HG03432 (cell line): ENCODE data around the gene MMP25.
"Not testable (repeated sequence)": the region's sequence is repeated elsewhere in the genome, so short reads cannot be mapped to it uniquely, and the experiment has no call there.

Source experiments
- ATAC-seq: cut with Tn5 transposase; IDR thresholded peaks from one replicate; pipeline ENCODE4 v1.9.1; 2021; ENCODE audit warnings: mild to moderate bottlenecking, moderate library complexity; ENCODE audit not compliant: unreplicated experiment

Gene MMP25

DNA sequence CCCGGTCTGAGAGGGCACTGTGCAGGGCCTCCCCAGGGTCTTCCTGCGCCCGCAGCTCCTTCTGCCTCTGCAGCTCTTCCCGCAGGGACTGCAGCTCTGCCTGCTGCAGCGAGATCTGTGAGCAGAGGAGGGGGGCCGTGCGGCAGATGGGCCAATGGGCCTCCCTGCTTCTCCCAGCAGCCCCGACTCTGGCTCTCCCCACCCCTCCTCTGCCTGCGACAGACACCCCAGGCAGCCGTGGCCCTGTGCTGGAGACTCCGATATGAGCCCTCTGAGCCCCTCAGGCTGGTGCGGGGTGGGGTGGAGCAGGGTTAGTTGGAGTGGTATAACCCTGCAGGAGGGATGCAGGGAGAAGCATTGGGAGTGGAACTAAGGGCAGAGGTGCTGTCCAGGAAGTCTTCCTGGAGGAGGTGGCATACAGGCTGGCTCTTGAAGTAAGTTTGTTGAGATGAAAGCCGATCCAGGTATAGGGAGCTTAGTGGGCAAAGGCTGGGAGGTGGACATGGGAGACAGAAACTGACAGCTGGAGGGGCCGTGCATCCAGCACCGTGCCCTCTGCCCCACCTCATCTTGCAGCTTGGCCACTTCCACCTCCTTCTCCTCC is 17.5 kb upstream of the MMP25 start:
- no peak for ATAC-seq

DNA sequence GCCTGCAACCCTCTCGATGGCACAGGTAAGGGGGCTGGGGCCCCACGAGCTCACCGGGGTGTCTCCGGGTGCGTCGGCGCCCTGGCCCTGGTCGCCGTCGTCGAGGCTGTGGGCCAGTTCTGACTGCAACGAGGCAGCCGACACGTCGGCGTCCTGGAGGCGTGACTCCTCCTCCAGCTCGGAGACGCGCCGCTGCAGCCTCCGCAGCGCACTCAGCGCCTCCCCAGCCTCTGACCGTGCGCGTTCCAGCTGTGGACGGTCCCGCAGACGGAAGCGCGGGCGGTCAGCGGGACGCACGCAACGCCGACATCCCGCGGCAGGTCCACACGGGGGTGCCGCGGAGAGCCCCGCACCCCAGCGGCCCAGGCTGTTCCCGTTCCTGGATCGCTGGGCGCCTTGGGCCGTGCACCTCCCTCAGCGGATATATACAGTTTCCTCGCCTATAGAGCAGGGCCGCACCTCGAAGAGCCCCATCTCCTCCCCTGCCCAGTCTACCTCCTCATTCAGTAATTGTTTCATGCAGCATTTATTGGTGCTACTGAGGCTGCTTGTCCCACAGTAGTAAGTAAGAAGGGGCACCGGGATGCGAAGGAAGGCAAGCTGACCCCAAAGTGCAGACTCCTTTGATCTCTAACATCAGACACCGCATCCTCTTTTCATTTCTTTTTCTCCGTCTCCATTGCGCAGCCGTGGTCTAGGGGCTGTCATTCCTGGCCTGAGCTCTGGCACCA is 16.7 kb upstream of the MMP25 start:
- no peak for ATAC-seq

DNA sequence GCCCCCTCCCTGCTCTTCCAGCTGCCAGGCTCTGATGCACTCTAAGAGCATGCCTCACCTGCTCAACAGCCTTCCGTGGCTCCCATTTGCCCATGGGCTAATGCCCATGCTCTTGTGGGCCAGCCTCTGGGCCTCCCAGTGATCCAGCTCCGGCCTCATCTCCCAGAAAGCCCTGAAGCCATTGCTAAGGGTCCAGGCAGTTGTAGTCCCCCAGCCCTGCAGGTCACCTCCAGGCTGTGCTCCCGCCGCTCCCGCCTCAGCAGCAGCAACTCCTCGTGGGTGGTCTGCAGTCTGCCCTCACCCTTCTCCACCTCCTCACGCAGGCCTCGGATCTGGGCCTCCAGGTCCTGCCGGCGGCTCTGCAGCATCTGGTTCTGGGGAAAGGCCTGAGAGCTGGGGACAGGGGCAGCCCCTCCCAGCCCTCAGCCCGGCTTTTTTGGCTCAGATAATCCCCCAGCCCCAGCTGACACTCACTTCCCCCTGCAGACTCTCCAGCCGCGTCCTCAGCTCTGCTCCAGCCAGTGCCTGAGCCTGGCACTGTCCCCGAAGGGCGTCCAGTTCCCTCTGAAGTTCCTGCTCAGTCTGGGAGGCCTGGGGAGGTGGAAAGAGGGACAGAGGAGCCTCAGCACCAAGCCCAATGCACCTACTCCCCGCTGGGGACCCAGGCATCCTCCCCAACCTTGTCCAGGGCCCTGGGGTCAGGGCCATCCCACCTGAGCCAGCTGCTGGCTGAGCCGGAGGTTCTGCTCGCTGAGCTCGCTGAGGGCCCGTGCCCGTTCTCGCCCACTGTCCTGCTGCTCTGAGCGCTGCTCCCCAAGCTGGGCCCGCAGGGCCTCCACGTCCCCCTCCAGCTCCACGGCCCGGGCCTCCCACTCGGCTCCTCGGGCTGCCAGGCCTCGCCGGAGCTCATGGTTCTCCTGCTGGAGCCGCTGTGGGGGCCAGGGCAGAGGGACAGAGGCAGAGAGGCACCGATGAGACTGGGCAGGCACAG is 15.8 kb upstream of the MMP25 start:
- ATAC-seq: no peak

DNA sequence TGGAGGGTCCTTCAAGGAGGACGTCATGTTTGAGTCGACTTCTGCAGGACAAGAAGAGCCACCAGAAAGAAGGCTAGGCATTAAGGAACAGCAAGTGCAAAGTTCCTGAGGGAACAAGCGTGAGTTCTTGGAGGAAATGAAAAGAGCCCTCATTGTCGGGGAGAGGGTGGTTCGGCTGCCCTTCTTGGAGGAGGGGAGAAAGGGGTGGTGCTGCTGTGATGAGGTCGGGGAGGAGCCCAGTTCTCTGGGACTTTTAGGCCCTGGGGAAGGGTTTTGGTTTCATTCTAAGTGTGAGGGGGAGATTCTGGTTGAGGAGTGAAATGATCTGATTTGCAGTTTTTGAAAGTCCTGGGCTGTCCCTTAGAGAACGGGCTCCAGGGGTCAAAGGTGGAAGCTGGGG is 13.7 kb upstream of the MMP25 start:
- no peak for ATAC-seq

DNA sequence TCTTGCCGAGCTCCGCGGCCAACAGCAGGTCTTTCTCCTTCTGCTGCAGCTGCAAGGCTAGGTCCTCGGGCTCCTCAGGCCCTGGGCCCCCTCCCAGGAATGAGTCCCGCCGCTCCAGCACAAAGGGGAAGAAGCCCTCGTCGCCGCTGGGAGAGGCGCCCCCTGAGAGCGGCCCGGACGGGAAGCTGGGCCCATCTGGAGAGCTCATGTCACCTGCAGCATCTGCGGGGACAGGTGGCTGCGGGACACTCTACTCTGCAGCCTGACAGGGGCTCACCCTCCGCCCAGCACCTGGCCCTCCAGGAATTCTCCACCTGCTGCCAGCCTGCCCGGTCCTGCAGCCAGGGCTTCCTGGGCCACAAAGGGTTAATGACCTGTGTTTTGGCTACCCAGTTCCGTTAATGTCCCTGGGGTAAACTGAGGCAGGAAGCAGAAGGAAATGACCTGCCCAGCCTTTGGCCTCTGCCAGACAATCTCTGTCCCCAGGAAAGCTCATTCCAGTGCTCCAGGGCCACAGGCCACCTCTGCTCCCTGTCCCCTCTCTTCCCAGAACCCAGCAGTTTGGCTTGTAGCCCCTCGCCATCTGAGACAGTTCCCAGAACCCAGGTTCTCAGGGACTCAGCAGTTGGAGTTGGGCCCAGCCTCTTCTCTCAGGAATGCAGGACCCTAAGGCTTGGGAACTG is 10.9 kb upstream of the MMP25 start:
- ATAC-seq: no peak

DNA sequence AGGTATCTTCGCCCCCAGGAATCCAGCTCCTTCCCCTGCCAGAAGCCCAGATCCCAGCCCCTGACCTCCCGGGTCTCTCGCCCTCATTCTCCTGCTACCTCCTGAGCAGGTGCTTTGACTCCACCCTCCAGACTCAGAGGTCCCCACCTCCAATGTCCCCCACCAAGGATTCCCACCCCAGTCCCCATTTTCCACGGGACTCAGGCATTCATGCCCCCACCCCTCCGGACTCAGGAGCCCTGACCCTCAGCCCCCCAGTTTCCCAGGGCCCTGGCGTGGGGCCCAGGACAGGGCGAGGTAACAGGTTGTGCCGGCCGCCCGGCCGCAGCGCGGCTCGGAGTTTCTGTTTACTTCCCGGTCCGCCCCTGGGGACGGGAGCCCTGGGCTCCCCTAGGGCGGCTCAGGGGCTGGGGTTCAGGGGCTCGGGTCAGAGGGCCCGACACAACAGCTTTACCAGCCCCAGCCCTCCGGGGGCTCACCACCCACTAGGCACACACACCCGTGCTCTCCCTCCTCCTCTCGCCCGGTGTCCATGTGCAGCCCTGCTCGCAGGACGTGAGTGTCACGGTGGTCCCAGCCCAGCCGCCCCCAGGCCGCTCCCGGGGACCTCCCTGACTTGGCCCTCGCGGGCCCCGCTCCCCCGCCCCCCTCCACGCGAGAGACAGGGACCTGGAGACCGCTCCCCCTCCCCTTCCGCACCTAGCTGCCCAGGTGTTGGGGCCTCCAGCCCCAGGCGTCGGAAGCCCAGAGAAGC is 10.2 kb upstream of the MMP25 start:
- ATAC-seq: no peak

DNA sequence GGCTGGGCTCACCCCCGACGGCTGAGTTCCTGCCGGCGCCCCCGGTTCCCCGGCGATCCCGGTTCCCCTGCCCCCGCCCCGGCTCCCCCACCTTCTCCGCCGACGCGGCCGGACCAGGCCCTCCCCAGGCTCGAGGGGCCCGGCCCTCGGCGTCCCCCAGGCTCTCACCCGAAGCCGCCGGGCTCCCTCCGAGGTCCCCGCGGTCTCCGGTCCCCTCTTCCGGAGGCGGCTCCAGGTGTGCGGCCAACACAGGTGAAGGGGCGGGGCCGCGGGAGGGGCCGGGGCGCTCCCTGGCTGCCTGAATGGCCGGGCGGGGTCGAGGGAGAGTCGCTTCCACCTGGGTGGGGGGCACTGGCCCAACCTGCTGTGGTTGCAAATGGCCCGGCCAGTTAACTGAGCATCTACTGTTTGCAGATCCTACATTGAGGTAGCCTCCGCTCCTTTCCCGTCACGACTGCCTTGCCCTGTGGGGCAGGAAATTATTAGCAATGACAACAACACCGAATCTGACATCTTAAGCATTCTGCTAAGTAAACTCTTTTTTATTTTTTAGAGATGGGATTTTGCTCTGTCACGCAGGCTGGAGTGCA is 9.5 kb upstream of the MMP25 start, which contains the start of gene BICDL2:
TSS of gene BICDL2 (minus strand) at position 219 of the 590 bp plus-strand sequence. CDS start 1,448 bp downstream, outside the sequence.
- ATAC-seq: no peak

DNA sequence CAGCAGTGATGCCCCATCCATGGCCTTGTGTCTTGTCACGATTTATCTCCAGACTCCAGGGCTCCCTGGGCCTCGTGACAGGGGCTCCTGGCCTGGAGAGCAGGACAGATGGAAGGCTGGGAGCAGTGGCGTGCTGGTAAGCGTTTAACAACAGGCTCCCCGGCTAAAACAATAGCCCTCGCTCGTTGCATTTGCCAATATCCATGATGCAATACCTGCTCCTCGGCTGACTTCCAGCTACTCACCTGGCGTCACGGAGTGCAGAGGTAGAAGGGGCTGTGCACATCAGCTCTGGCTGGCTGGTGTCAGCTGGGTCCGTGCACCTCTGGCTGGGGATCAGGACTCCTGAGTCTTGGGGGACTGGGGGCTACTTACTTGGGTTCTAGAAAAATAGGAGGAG is 8.1 kb upstream of the MMP25 start:
- no peak for ATAC-seq

DNA sequence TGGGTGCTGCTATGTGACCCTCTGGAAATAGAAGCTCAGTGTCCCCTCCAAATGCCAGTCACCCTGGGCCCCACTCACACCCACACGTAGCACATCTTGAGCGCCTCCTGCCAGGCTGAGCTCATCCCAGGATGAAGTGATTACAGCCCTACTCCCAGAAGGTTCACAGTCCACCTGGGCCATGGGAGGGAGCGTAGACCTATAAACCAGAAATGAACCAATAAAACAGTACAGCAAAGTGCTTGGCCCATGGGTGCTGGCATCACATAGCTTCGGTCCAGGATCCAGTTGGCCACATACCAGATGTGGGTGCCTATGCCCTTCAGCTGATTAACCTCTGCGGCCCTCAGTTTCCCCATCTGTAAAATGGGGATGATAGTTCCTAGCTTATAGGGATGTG is 7.5 kb upstream of the MMP25 start:
- ATAC-seq: no peak

DNA sequence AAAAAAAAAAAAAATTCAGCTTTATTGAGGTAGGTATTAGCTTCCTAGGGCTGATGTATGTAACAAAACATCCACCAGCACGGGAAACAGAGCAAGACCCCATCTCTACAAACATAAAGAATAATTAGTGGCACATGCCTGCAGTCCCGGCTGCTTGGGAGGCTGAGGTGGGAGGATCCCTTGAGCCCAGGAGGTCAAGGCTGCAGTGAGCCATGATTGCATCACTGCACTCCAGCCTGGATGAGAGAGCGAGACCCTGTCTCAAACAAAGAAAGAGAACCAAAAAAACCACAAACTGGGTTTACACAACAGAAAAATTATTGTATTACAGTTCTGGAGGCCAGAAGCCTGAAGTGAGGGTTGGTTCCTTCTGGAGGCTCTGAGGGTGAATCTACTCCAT is 4.0 kb upstream of the MMP25 start:
- ATAC-seq: no peak

DNA sequence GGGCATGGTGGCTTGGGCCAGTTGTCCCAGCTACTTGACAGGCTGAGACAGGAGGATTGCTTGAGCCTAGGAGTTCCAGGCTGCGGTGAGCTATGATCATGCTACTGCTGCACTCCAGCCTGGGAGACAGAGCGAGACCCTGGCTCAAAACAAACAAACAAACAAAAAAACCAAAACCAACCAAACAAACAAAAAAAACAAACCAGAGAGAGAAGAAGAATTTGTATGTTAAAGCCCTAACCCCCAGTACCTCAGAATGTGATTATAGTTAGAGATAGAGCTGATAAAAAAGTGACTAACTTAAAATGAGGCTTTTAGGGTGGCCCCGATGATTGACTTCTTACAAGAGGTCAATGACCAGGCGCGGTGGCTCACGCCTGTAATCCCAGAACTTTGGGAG is 1.7 kb upstream of the MMP25 start:
- ATAC-seq: no peak

DNA sequence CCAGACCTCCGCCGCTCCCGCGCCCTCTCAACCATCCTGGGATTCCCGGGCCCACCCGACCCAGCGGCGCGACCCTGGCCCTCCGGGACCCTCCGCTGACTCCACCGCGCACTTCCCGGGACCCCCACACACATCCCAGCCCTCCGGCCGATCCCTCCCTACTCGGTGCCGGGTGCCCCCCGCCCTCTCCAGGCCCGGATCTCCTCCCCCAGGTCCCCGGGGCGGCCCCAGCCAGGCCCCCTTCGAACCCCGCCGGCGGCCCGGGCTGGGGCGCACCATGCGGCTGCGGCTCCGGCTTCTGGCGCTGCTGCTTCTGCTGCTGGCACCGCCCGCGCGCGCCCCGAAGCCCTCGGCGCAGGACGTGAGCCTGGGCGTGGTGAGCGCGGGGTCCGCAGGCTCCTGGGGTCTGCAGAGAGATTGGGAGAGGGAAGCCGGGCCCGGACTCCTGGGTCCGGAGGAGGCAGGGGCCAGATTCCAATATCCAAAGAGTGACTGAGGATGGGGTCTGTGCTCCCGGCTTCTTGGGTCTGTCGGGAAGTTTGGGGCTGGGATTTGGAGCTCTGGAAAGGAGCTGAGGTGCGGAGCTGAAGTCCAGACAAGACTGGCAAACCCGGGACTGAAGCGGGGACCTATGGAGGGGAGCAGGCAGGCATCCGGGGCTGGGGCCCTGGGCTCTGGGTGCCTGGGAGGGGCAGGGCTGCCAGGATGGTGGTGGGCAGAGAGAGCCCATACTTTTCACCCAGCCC is 453 bp downstream of the MMP25 start:
- ATAC-seq: no peak

DNA sequence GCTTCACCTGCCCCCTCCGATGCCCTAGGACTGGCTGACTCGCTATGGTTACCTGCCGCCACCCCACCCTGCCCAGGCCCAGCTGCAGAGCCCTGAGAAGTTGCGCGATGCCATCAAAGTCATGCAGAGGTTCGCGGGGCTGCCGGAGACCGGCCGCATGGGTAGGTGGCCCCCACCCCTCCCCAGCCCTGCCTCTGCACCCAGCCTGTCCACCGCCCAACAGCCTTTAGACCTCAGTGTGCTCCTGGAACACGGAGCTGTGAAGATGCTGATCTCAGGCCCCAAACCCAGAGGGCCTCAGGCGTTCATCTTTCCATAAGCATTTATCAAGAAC is 993 bp downstream of the MMP25 start:
- no peak for ATAC-seq

DNA sequence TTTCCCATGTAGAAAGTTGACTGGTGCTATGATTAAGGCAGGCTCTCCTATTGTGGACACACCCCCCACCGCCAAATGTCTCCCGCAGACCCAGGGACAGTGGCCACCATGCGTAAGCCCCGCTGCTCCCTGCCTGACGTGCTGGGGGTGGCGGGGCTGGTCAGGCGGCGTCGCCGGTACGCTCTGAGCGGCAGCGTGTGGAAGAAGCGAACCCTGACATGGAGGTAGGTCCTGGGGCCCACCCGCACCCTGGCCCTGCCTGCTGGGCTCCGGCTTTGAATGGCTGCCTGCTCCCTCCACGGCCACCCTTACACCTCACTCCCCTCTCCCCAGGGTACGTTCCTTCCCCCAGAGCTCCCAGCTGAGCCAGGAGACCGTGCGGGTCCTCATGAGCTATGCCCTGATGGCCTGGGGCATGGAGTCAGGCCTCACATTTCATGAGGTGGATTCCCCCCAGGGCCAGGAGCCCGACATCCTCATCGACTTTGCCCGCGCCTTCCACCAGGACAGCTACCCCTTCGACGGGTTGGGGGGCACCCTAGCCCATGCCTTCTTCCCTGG is 3.6 kb downstream of the MMP25 start:
- ATAC-seq: no peak

DNA sequence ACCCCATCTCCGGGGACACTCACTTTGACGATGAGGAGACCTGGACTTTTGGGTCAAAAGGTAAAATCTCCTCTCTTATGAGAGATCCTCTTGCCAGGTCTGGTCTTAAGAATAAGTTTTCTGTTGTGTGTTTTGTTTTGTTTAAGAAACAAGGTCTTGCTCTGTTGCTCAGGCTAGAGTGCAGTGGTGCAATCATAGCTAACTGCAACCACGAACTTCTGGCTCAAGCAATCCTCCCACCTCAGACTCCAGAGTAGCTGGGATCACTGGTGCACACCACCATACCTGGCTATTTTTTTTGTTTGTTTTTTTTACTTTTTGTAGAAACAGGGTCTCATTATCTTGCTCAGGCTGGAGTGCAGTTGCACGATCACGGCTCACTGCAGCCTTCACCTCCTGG is 4.1 kb downstream of the MMP25 start:
- no peak for ATAC-seq

DNA sequence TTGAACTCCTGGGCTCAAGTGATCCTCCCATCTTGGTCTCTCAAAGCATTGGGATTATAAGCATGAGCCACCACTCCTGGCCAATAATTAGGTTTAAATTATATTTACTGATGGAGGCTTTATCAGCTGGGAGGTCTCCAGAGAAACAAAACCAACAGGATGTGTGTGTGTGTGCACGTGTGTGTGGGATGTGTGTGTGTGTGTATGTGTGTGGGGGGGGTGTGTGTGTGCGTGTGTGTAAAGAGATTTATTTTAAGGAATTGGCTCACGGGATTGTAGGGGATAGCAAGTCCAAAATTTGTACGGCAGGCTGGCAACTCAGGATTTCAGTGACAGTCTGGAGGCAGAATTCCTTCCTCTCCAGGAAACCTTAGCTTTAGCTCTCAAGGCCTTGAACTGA is 4.6 kb downstream of the MMP25 start:
- no peak for ATAC-seq

DNA sequence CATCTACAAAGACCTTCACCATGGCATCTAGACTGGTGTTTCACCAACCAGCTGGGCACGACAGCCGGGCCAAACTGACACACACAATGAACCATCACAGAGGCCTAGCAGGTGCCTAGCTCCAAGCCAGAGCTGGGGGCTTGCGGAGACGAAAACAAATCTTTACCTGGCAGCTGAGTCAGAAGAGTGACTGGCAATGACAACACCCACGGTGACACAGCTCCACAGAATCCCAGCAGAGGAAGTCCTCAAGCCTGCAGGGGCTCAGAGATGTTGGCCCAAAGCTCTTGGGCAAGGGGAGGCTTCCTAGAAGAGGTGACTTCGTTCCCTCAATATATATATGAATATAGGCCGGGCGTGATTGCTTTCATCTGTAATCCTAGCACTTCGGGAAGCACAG is 5.1 kb downstream of the MMP25 start:
- no peak for ATAC-seq

DNA sequence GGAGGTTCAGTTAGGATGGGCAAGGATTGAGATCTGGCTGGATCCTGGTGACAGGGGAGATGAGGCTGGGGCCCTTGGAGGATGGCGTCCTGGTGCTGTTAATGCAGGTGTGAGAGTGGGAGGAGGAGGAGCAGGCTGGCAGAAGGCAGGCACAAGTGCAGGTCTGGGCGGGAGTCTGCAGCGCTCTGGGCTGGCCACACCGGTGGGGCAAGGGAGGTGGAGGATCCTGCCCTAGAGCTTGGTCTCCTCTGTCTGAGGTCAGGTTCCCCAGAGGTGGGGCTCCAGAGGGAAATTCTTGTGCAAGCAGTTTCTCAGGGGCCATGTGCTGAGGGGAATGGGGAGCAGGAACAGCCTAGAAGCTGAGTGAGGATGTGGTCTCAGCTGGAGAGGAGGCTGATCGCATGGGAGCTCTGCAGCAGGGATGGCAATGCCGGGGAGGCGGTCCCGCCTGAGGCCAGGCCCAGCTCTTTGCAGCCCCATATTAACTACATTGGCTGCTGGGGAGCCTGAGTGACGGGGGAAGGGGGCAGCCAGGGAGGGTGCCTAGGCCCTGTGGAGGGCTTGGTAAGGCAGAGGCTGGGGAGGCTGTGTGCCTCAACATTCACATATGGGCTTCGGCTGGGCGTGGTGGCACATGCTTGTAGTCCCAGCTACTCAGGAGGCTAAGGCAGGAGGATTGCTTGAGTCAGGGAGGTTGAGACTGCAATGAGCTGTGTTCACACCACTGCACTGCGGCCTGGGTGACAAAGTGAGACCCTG is 6.4 kb downstream of the MMP25 start:
- ATAC-seq: not testable (repeated sequence)
